Measurements from ENCODE around the gene EMB.
"Not testable (repeated sequence)": the region's sequence is repeated elsewhere in the genome, so short reads cannot be mapped to it uniquely, and the experiment has no call there.

- TF ChIP-seq CTCF (IDR thresholded peaks at IDR 0.05 in 8 of 11, conservative IDR thresholded peaks at IDR 0.05 in 3 of 11); POLR2A (IDR thresholded peaks at IDR 0.05); POLR2AphosphoS5 (IDR thresholded peaks at IDR 0.05): not testable (repeated sequence)
These were observed 56.7 kb downstream of the EMB start for GRCh38 chr5:50384381-50384780.
